Hepatic stellate cell (primary cell): ENCODE data around the gene MPDZ.
A peak's percentile ranks its signal among the peaks of the same experiment; 100 is the strongest.

Experiments used
- DNase-seq: peaks from one replicate; pipeline ENCODE4 v3.0.0; 2011; ENCODE audit warnings: low spot score

Gene MPDZ

GRCh38 chr9:13279284-13280141 is at the start of gene MPDZ:
Gene MPDZ (minus strand): TSS chr9:13279692. CDS start chr9:13250315, 29,377 bp downstream.
- peak; percentile 69 for DNase-seq

GRCh38 chr9:13324988-13325387 is 45.5 kb upstream of the MPDZ start:
- no peak for DNase-seq

- no peak for DNase-seq
Measured at GRCh38 chr9:13322828-13323550, 43.5 kb upstream of the MPDZ start.

- DNase-seq = no peak
Measured at GRCh38 chr9:13318027-13318426, 38.5 kb upstream of the MPDZ start.

- no peak for DNase-seq
Measured at GRCh38 chr9:13296972-13297371, 17.5 kb upstream of the MPDZ start.

- DNase-seq = no peak
Measured at GRCh38 chr9:13295556-13295955, 16.1 kb upstream of the MPDZ start.

- DNase-seq = no peak
Measured at GRCh38 chr9:13292782-13293181, 13.3 kb upstream of the MPDZ start.

GRCh38 chr9:13292158-13292557 is 12.7 kb upstream of the MPDZ start:
- no peak for DNase-seq

- DNase-seq = no peak
Measured at GRCh38 chr9:13291718-13292117, 12.2 kb upstream of the MPDZ start.

- no peak for DNase-seq
Measured at GRCh38 chr9:13284011-13284410, 4.5 kb upstream of the MPDZ start.

GRCh38 chr9:13282998-13283397 is 3.5 kb upstream of the MPDZ start:
- peak; percentile 41 for DNase-seq

GRCh38 chr9:13281356-13282016 is 2.0 kb upstream of the MPDZ start:
- DNase-seq = peak; percentile 17

- DNase-seq = peak; percentile 57
Measured at GRCh38 chr9:13278368-13279246, 885 bp downstream of the MPDZ start.

- peak; percentile 12 for DNase-seq
Measured at GRCh38 chr9:13278023-13278367, 1.5 kb downstream of the MPDZ start.

GRCh38 chr9:13274886-13275641 is 4.4 kb downstream of the MPDZ start:
- peak; percentile 26 for DNase-seq

- DNase-seq = no peak
Measured at GRCh38 chr9:13270734-13271133, 8.8 kb downstream of the MPDZ start.

- no peak for DNase-seq
Measured at GRCh38 chr9:13269589-13270452, 9.7 kb downstream of the MPDZ start.

- peak; percentile 22 for DNase-seq
Measured at GRCh38 chr9:13268469-13268868, 11.0 kb downstream of the MPDZ start.

- DNase-seq = peak; percentile 22
Measured at GRCh38 chr9:13267743-13268142, 11.7 kb downstream of the MPDZ start.

- DNase-seq = no peak
Measured at GRCh38 chr9:13266167-13266566, 13.3 kb downstream of the MPDZ start.
